ENCODE data around the gene HSPA4. TPM values are rescaled to one million over a fixed set of nuclear protein-coding genes. Genes with fewer than 3 reads are reported as not detected.

Gene HSPA4
- total RNA-seq: 95.3 and 128 TPM in 2 replicates

GRCh38 chr5:133051542-133052316 lies at the start of gene HSPA4:
Gene HSPA4 (plus strand): TSS chr5:133052013. CDS start chr5:133052251, 238 bp downstream.

GRCh38 chr5:133025804-133026663 lies 25.8 kb upstream of the HSPA4 start, which contains the start of gene ZCCHC10:
Gene ZCCHC10 (minus strand): TSS chr5:133026549. CDS start chr5:133026537, 12 bp downstream.

Other genes starting within 250 kb of the HSPA4 start
- gene SOWAHA, start 238.7 kb upstream of the HSPA4 start, total RNA-seq: not detected in 2 replicates
- 5.3 and 11.2 TPM in 2 replicates for gene SHROOM1, start 221.4 kb upstream of the HSPA4 start, total RNA-seq
- gene GDF9, start 185.5 kb upstream of the HSPA4 start, total RNA-seq: 0.42 TPM in 1 of 2 replicates, not detected in the other
- 221 and 284 TPM in 2 replicates for gene UQCRQ, start 185.4 kb upstream of the HSPA4 start, total RNA-seq
- 0.16 and 1.8 TPM in 2 replicates for gene LEAP2, start 178.3 kb upstream of the HSPA4 start, total RNA-seq
- gene AFF4, start 88.4 kb upstream of the HSPA4 start, total RNA-seq: 20.8 and 26.4 TPM in 2 replicates
- 18.4 and 36.2 TPM in 2 replicates for gene ZCCHC10, start 25.5 kb upstream of the HSPA4 start, total RNA-seq